BLaER1 treated with 17β-estradiol and CSF1 and Interleukin-3, amounts not matched to agents 10 nM and 100 nM (cell line): ENCODE measurements around the gene PTGFR.

Source experiments
- H3K27ac ChIP-seq, 11 experiments: shearing (Covaris generic); formaldehyde crosslinking; 2 replicates each; pipeline ENCODE4 v1.8.1; 2022
- H3K27me3 ChIP-seq, 11 experiments: shearing (Covaris generic); formaldehyde crosslinking; 2 replicates each; pipeline ENCODE4 v1.8.1; 2022
- H3K36me3 ChIP-seq, 11 experiments: shearing (Covaris generic); formaldehyde crosslinking; 2 replicates each; pipeline ENCODE4 v1.8.1; 2022
- H3K4me1 ChIP-seq, 10 experiments: shearing (Covaris generic); formaldehyde crosslinking; 2 replicates each; pipeline ENCODE4 v1.8.1; 2022
- H3K4me2 ChIP-seq, 11 experiments: shearing (Covaris generic); formaldehyde crosslinking; 2 replicates each; pipeline ENCODE4 v1.8.1; 2022
- H3K4me3 ChIP-seq, 10 experiments: shearing (Covaris generic); formaldehyde crosslinking; 2 replicates each; pipeline ENCODE4 v1.8.1; 2022
- H3K9ac ChIP-seq, 11 experiments: shearing (Covaris generic); formaldehyde crosslinking; 2 replicates each; pipeline ENCODE4 v1.8.1; 2022
- H3K9me3 ChIP-seq, 11 experiments: shearing (Covaris generic); formaldehyde crosslinking; replicated peaks in 1 of 11; 2 replicates each; pipeline ENCODE4 v1.8.1; 2022
- H4K20me1 ChIP-seq, 11 experiments: shearing (Covaris generic); formaldehyde crosslinking; 2 replicates each; pipeline ENCODE4 v1.8.1; 2022
- Cebpa-rat ChIP-seq, 11 experiments: shearing (Covaris generic); IDR thresholded peaks; 2 replicates each; pipeline ENCODE4 v1.8.1; 2022

PTGFR gene

DNA sequence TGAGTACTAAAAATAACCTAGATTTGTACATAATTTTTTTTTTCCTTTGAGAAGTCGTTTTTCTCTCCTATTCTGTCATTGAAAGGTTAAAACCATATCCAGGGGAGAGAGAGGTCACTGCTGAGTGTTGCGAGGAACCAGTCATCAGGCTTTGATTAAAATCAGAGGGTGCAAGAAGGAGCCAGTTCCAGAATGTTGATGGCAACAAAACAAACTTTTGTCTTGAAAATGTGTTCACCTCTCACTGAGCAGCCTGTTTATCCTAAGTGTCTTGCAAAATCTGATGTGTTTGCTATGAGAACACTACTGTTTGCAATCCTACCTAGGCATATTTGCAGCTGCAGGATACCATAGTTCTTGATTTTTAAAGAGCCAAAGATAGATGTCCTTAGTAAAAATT lies 25.9 kb downstream of the PTGFR start:
- H3K27ac ChIP-seq: no peak overlapping the region
- H3K27me3 ChIP-seq: no peaks in the 10 kb centered on the region
- H3K9ac ChIP-seq: no peak overlapping the region
- H3K9me3 ChIP-seq: peaks cover 11 to 16% (median 13%) of the 10 kb centered on the region in 11 experiments
- H4K20me1 ChIP-seq: no peaks in the 10 kb centered on the region
- H3K36me3 ChIP-seq: no peaks in the 10 kb centered on the region
- no peaks in the 10 kb centered on the region for H3K4me1 ChIP-seq
- H3K4me2 ChIP-seq: no peak overlapping the region
- TF ChIP-seq Cebpa-rat (IDR thresholded peaks at IDR 0.05): no peak
- H3K4me3 ChIP-seq: no peak overlapping the region

DNA sequence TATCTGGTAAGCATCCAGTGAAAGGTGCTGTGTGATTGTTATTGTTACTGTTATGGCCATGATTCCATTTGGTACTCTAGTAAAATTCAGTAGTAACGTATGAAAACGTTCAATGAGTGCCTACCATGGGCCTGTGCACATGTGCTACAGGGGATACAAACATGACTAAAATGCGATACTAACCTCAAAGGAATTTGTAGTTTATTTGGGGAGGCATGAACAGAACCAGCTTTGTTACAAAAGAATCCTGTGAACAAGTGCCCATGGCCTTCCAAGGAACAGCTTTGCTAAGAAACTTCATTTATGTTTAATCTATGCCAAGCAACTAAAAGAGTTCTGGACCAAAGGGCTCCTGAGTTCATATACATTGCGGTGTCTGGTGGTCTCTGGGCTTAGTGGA lies 28.7 kb downstream of the PTGFR start:
- Histone ChIP-seq H3K27me3 (no peaks in the 10 kb centered on the region), H3K4me3 (no peak overlapping the region), H4K20me1 (no peaks in the 10 kb centered on the region), H3K9me3 (no peaks in the 10 kb centered on the region), H3K27ac (no peak overlapping the region), H3K4me2 (no peak overlapping the region), H3K4me1 (no peaks in the 10 kb centered on the region), H3K9ac (no peak overlapping the region), H3K36me3 (no peaks in the 10 kb centered on the region)
- no peak for TF ChIP-seq Cebpa-rat (IDR thresholded peaks at IDR 0.05)

DNA sequence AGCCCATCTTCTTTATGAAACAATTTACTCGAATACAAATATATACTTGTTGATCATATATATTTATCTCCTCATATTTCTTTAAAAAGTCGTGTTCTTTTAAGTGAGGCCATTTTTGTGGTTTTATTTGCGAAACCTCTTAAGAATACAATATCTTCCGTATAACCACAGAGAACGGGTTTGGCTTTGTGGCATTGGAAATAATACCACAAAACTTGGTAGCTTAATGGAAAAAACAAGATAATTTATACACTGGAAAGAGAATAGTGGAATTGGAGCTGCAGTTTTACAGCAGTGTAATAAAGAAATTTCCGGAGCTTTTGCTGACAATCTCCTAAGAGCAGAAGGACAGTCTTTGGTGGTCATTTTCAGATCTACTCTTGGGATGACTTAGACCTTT lies 29.4 kb downstream of the PTGFR start:
- no peak overlapping the region for H3K4me3 ChIP-seq
- no peaks in the 10 kb centered on the region for H3K27me3 ChIP-seq

DNA sequence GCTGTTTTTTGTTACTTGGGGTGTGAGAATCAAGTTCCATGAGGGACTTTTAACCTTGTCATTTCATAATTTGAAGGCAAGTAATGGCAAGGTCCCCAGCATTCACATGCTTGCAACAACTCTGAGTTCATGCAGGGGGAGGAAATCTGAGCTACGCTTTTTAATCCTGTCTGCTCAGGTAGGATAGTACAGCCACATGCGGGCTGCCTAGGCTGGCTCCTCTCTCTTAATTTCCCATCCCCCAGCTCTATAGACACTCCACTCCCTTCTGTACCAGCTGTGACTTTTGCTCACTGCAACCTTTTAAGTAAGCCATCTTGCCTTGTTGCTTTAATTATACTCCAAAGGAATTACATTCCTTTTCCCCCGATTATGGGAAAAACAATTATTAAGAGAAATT lies 30.1 kb downstream of the PTGFR start:
- no peak overlapping the region for H3K9ac ChIP-seq
- H4K20me1 ChIP-seq: no peaks in the 10 kb centered on the region
- H3K27ac ChIP-seq: no peak overlapping the region
- no peaks in the 10 kb centered on the region for H3K36me3 ChIP-seq
- no peaks in the 10 kb centered on the region for H3K4me1 ChIP-seq
- no peak for TF ChIP-seq Cebpa-rat (IDR thresholded peaks at IDR 0.05)
- H3K9me3 ChIP-seq: no peaks in the 10 kb centered on the region
- H3K27me3 ChIP-seq: no peaks in the 10 kb centered on the region
- H3K4me3 ChIP-seq: no peak overlapping the region
- H3K4me2 ChIP-seq: no peak overlapping the region

More for the DNA sequence above, 29.4 kb downstream of the PTGFR start:
- TF ChIP-seq Cebpa-rat (IDR thresholded peaks at IDR 0.05): no peak
- H3K9ac ChIP-seq: no peak overlapping the region
- no peak overlapping the region for H3K27ac ChIP-seq
- H3K36me3 ChIP-seq: no peaks in the 10 kb centered on the region
- H3K9me3 ChIP-seq: no peaks in the 10 kb centered on the region
- no peak overlapping the region for H3K4me2 ChIP-seq
- no peaks in the 10 kb centered on the region for H4K20me1 ChIP-seq
- no peaks in the 10 kb centered on the region for H3K4me1 ChIP-seq

DNA sequence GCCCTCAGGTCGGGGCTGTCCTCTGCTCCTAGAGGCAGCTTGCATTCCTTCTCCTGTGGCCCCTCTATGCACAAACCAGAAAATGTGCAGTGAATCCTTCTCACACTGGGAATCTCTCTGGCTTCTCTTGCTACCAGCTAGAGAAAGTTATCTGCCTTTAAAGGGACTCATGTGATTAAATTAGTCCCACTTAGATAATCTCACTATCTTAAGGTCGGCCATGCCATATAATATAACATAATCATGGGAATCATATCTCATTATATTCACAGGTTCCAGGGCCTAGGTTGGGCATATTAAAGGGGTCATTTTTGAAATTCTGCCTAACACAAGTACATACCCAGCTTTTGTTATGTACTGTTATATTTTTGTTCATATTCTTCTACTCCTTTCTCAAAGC lies 31.4 kb downstream of the PTGFR start:
- H3K36me3 ChIP-seq: no peaks in the 10 kb centered on the region
- no peak overlapping the region for H3K9ac ChIP-seq
- no peaks in the 10 kb centered on the region for H3K27me3 ChIP-seq
- no peaks in the 10 kb centered on the region for H4K20me1 ChIP-seq
- H3K4me1 ChIP-seq: no peaks in the 10 kb centered on the region
- no peak for TF ChIP-seq Cebpa-rat (IDR thresholded peaks at IDR 0.05)
- H3K27ac ChIP-seq: no peak overlapping the region
- H3K4me3 ChIP-seq: no peak overlapping the region
- no peaks in the 10 kb centered on the region for H3K9me3 ChIP-seq
- no peak overlapping the region for H3K4me2 ChIP-seq

DNA sequence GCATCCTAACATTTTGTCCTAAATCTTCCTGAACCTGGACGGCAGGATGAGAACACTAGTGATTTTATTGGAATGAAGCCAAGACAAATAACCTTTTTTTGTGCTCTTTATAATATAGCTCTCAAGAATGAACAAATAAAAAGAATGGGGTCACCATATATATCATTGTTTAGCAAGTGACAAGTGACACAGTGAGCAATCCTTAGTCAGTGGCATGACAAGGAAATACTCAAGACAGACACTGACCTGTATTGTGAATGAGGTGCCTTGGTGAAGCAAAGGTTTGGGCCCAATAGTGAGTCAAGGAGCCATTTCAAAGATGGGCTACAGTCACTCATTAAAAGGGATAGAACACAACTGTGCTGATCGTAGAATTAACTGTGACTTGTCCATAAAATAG lies 35.7 kb downstream of the PTGFR start:
- Histone ChIP-seq H3K27me3 (no peaks in the 10 kb centered on the region), H3K9me3 (no peaks in the 10 kb centered on the region), H3K4me2 (no peak overlapping the region), H3K36me3 (no peaks in the 10 kb centered on the region), H3K27ac (no peak overlapping the region), H3K4me3 (no peak overlapping the region), H4K20me1 (no peaks in the 10 kb centered on the region), H3K4me1 (no peaks in the 10 kb centered on the region), H3K9ac (no peak overlapping the region)
- TF ChIP-seq Cebpa-rat (IDR thresholded peaks at IDR 0.05): no peak

DNA sequence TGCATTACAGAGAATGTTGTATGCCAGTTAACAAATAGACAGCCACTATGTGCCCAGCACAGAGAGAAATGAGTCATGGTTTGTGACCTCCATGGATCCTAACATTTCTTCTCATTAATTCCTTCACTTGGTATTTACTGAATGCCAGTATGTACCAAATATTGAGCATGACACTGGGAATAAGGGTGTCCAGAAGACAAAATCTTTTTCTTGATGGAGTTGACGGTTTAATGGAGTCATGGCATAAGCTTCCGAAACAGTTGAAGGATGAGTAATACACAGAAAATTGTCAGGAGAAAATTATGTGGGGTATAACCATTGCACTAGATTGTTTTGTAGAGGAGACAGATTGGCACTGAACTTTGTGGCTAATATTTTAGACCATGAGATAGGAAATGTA lies 36.9 kb downstream of the PTGFR start:
- no peak overlapping the region for H3K4me2 ChIP-seq
- TF ChIP-seq Cebpa-rat (IDR thresholded peaks at IDR 0.05): no peak

DNA sequence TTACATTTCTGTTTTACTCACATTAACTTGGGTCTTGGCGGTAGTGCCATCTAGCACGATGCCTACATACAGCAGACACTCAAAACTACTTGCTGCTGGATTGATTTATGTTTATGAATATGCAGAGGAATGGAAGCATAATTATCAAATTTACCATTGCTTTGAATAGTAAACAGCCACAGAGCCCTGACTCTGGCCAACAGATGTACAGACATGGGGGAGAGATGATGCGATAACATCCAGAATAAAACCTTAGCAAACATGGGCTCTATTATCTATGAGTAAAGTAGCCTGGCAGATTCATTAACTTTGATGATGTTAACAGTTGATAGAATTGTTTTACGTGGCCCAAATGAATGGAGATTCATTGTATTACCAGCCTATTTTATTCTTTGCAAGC lies 42.8 kb downstream of the PTGFR start:
- H3K9ac ChIP-seq: no peak overlapping the region
- H3K36me3 ChIP-seq: no peaks in the 10 kb centered on the region
- no peak overlapping the region for H3K4me3 ChIP-seq
- H3K27me3 ChIP-seq: no peaks in the 10 kb centered on the region
- no peaks in the 10 kb centered on the region for H3K9me3 ChIP-seq
- no peaks in the 10 kb centered on the region for H3K4me1 ChIP-seq
- no peak overlapping the region for H3K27ac ChIP-seq
- H4K20me1 ChIP-seq: no peaks in the 10 kb centered on the region
- TF ChIP-seq Cebpa-rat (IDR thresholded peaks at IDR 0.05): no peak
- H3K4me2 ChIP-seq: no peak overlapping the region

More for the DNA sequence above, 36.9 kb downstream of the PTGFR start:
- no peaks in the 10 kb centered on the region for H3K36me3 ChIP-seq
- no peak overlapping the region for H3K27ac ChIP-seq
- H3K9ac ChIP-seq: no peak overlapping the region
- no peaks in the 10 kb centered on the region for H3K9me3 ChIP-seq
- no peaks in the 10 kb centered on the region for H3K4me1 ChIP-seq
- no peak overlapping the region for H3K4me3 ChIP-seq
- H3K27me3 ChIP-seq: no peaks in the 10 kb centered on the region
- no peaks in the 10 kb centered on the region for H4K20me1 ChIP-seq

DNA sequence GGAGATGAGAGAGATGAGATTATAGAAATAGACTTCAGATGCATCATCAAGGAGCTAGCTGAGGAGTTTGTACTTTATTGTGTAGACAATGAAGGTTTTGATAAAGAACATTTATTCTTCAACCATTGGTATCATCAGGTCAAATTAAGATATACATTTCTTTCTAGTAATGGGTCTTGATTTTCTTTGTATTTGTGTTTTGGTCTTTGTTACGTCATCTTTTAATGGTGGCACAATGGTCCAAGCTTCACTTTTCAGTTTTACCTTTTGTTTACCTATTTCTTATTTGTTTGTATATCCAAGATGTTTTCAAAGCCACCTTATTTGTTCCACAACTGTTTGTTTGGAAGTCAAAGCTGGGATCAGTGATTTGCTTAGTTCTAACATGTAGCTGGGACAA lies 44.5 kb downstream of the PTGFR start:
- no peak overlapping the region for H3K9ac ChIP-seq
- no peaks in the 10 kb centered on the region for H3K9me3 ChIP-seq
- H3K4me1 ChIP-seq: no peaks in the 10 kb centered on the region
- H3K27ac ChIP-seq: no peak overlapping the region
- H3K4me3 ChIP-seq: no peak overlapping the region
- no peaks in the 10 kb centered on the region for H4K20me1 ChIP-seq
- H3K36me3 ChIP-seq: no peaks in the 10 kb centered on the region
- no peaks in the 10 kb centered on the region for H3K27me3 ChIP-seq
- no peak overlapping the region for H3K4me2 ChIP-seq
- TF ChIP-seq Cebpa-rat (IDR thresholded peaks at IDR 0.05): no peak

DNA sequence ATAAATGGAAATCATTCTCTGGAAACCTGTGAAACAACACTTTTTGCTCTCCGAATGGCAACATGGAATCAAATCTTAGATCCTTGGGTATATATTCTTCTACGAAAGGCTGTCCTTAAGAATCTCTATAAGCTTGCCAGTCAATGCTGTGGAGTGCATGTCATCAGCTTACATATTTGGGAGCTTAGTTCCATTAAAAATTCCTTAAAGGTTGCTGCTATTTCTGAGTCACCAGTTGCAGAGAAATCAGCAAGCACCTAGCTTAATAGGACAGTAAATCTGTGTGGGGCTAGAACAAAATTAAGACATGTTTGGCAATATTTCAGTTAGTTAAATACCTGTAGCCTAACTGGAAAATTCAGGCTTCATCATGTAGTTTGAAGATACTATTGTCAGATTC lies 45.7 kb downstream of the PTGFR start:
- Histone ChIP-seq H3K27ac (no peak overlapping the region), H3K4me3 (no peak overlapping the region), H3K9ac (no peak overlapping the region), H4K20me1 (no peaks in the 10 kb centered on the region), H3K36me3 (no peaks in the 10 kb centered on the region), H3K4me2 (no peak overlapping the region), H3K4me1 (no peaks in the 10 kb centered on the region), H3K27me3 (no peaks in the 10 kb centered on the region), H3K9me3 (peaks cover 1 to 2% (median 2%) of the 10 kb centered on the region in 11 experiments; a peak in 20 of 22 replicates)
- no peak for TF ChIP-seq Cebpa-rat (IDR thresholded peaks at IDR 0.05)

DNA sequence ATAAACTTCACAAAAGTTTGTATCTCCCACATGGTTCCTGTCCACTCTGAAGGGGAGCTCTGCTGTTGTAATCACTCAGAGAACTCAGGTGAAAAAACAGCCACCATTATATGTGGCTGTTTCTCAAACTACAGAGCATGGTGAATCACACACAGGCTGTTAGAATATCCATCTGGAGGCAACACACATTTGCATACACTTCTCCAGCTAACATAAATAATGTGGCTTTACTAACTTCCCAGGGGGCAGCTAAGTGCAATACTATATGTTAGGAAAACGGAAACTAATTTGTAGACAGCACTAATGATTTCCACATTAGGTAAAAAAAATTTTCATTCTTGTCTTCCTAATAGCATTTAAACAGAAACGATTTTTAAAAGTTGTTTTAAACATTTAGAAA lies 49.3 kb downstream of the PTGFR start:
- Histone ChIP-seq H3K9me3 (peaks cover 5 to 17% (median 11%) of the 10 kb centered on the region in 11 experiments; a peak in 21 of 22 replicates), H3K4me3 (no peak overlapping the region), H3K36me3 (no peaks in the 10 kb centered on the region), H3K27ac (no peak overlapping the region), H3K9ac (no peak overlapping the region), H3K4me2 (no peak overlapping the region), H4K20me1 (no peaks in the 10 kb centered on the region), H3K4me1 (no peaks in the 10 kb centered on the region), H3K27me3 (no peaks in the 10 kb centered on the region)
- TF ChIP-seq Cebpa-rat (IDR thresholded peaks at IDR 0.05): no peak
